ENCODE data around the gene APOL3.

DNA sequence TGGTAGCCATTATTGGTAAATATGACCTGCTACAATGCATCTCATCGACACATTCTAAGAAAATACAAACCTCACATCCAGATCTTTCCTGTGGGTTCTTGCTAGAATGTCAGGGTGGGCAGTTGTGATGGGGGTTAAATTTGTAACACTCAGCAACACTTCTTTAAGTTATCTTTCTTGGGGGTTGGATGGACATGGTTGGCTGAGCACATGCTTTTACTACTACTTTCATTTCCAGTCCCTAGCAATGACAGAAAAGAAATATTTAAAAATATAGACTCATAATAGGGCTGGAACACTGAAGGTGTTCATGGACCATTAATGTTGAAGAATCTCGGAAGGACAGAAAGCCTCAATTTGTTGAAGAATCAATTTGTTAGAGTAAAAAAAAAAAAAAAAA, 57.6 kb downstream of the APOL3 start:
- TF ChIP-seq CTCF (IDR thresholded peaks at IDR 0.05; ENCODE audit: poor library complexity), result no peak
- no peak for TF ChIP-seq EZH2 (IDR thresholded peaks at IDR 0.05; ENCODE audit: borderline replicate concordance)
- no peak for TF ChIP-seq EZH2phosphoT487 (IDR thresholded peaks at IDR 0.05; ENCODE audit: low read depth, severe bottlenecking, unreplicated experiment)

Measured in hepatocyte (in vitro differentiated cells).